ENCODE measurements around the gene TBX6. TPM values are rescaled to one million over a fixed set of nuclear protein-coding genes. Genes with fewer than 3 reads are reported as not detected.

Gene TBX6
- total and polyA plus RNA-seq, 2 donors (not counting 3 experiments of a cell fraction or from before 2014, with no cell fraction given): 0.40 to 0.60 TPM

DNA sequence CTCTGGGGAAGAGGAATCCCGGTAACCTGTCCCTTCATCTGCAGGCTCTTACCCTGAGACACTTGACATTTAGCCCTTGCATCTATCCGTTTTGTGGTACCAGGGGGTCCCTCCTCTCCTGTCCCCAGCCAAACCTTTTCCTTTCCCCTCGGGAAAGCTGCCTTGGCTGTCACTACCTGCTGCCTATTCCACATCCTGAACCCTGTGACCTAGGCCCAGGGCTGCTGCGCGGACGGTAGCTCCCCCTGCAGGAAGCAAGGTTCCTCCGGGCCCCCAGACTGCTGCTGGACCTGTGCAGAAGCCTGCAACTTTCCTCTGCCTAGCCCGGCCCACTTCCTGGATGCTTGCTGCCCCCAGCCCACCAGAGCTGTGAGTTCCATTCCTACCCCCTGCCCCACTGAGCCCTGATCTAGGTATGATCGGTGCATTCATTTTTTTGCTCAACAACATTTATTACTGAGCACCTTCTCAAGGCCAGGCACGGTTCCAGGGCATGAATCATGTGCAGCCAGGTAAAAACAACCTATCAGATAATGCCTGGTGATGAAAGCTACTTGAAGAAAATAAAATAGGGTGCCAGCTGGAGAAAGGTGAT, 36.7 kb downstream of the TBX6 start:
- no peaks in the 10 kb centered on the region for H3K9me3 ChIP-seq (replicated peaks; ENCODE audit: control insufficient read depth, insufficient read depth, low read length)
- FAIRE-seq (peak; percentile 77), DNase-seq (ENCODE audit: low read depth, low spot score) (peak; percentile 32)
- H3K9me1 ChIP-seq (replicated peaks; ENCODE audit: control insufficient read depth, extremely low read depth, insufficient read depth, low read length): no peaks in the 10 kb centered on the region
- dilution Hi-C loops (cut with MboI; ENCODE audit: extremely low pct_ligation_motif_present, low sequenced_read_pairs): no loop called here
- no peaks in the 10 kb centered on the region for H4K20me1 ChIP-seq (replicated peaks; ENCODE audit: control insufficient read depth, extremely low read depth, insufficient read depth, low read length)
- no peak overlapping the region for H3K4me2 ChIP-seq (ENCODE audit: insufficient read depth, low read length)
- BruUV-seq (replicated peaks): no TSS peak
- no peak overlapping the region for H3K27ac ChIP-seq (ENCODE audit: insufficient read depth, low read depth, low read length)
- no peaks in the 10 kb centered on the region for H3K27me3 ChIP-seq (ENCODE audit: control insufficient read depth in 2 of 2, insufficient read depth in 2 of 2, low read length in 2 of 2)
- TF ChIP-seq CTCF (IDR thresholded peaks at IDR 0.05; ENCODE audit: extremely low read depth in 1 of 2, insufficient read depth in 1 of 2, low read depth in 1 of 2, low read length in 2 of 2) (peak; percentile 52 to 79), POLR2A (IDR thresholded peaks at IDR 0.05; ENCODE audit: low read depth, low read length) (no peak)
- H3K36me3 ChIP-seq (ENCODE audit: control insufficient read depth in 2 of 2, extremely low read depth in 1 of 2, insufficient read depth in 2 of 2, low read length in 2 of 2): peaks cover 0 to 5% of the 10 kb centered on the region in 2 experiments
- POLR2A ChIA-PET: interaction anchor here (0.5 to 2.7 kb wide), 3 partner anchors 10 to 16 kb away, joined by 3 to 21 read pairs (median 7); partner anchors contain the start of gene ALDOA
- H3K4me3 ChIP-seq (replicated peaks in 1 of 3; ENCODE audit: insufficient read depth in 1 of 3, low read depth in 1 of 3, low read length in 3 of 3): no peak overlapping the region
- peaks cover 4% of the 10 kb centered on the region for H3K79me2 ChIP-seq (ENCODE audit: control insufficient read depth, insufficient read depth, low read length)
- no peak overlapping the region for H2AFZ ChIP-seq (ENCODE audit: low read depth, low read length)
- peaks cover 35% of the 10 kb centered on the region for H3K4me1 ChIP-seq (ENCODE audit: control insufficient read depth, extremely low read depth, insufficient read depth, low read length)
- intact Hi-C loops (cut with micrococcal nuclease): loop anchor here (1.0 to 2.0 kb wide), 2 partner anchors 10 to 22 kb away; partner anchors contain the start of gene ALDOA
- CTCF ChIA-PET: interaction anchor here (0.6 to 5.8 kb wide), 18 partner anchors 9 to 703 kb away, joined by 3 to 55 read pairs (median 4); partner anchors contain the start of genes ALDOA, KCTD13, PPP4C and QPRT
- H3K9ac ChIP-seq (replicated peaks; ENCODE audit: extremely low read depth, insufficient read depth, low read length): no peak overlapping the region

DNA sequence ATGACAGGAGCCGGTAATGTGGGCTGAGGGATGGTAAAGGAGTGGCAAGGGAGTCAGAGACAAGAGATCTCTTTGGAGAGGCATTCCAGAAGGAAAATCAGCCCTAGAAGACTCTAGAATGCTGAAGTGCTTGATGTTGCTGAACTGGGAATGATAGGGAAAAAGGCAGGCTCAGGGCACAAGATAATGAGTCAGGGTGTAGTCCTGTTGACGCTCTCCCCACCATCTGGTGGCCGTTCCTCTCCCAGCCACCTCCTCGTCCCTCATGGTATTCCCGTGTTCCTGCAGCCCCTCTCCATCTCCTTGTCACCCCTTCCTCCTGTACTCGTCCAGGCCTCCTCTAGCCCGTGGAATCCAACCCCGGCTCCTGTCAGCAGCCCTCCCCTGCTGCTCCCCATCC, 37.3 kb downstream of the TBX6 start:
- no peak overlapping the region for H3K27ac ChIP-seq (ENCODE audit: insufficient read depth, low read depth, low read length)
- ChIA-PET CTCF (interaction anchor here (1.0 to 5.8 kb wide), 15 partner anchors 8 to 595 kb away, joined by 3 to 55 read pairs (median 6); partner anchors contain the start of genes ALDOA, PPP4C, QPRT and TBX6), POLR2A (interaction anchor here (0.9 to 2.7 kb wide), 2 partner anchors 11 kb away, joined by 7 to 21 read pairs; partner anchors contain the start of gene ALDOA)
- BruUV-seq (replicated peaks): no TSS peak
- H3K36me3 ChIP-seq (ENCODE audit: control insufficient read depth in 2 of 2, extremely low read depth in 1 of 2, insufficient read depth in 2 of 2, low read length in 2 of 2): peaks cover 0 to 5% of the 10 kb centered on the region in 2 experiments
- dilution Hi-C loops (cut with MboI; ENCODE audit: extremely low pct_ligation_motif_present, low sequenced_read_pairs) (no loop called here), intact Hi-C loops (cut with micrococcal nuclease) (loop anchor here (2.0 kb wide), 1 partner anchor 22 kb away; no protein-coding TSS in a partner anchor)
- peaks cover 35% of the 10 kb centered on the region for H3K4me1 ChIP-seq (ENCODE audit: control insufficient read depth, extremely low read depth, insufficient read depth, low read length)
- no peaks in the 10 kb centered on the region for H3K27me3 ChIP-seq (ENCODE audit: control insufficient read depth in 2 of 2, insufficient read depth in 2 of 2, low read length in 2 of 2)
- H3K9me1 ChIP-seq (replicated peaks; ENCODE audit: control insufficient read depth, extremely low read depth, insufficient read depth, low read length): no peaks in the 10 kb centered on the region
- H3K9ac ChIP-seq (replicated peaks; ENCODE audit: extremely low read depth, insufficient read depth, low read length): no peak overlapping the region
- no peak for FAIRE-seq
- no peaks in the 10 kb centered on the region for H4K20me1 ChIP-seq (replicated peaks; ENCODE audit: control insufficient read depth, extremely low read depth, insufficient read depth, low read length)
- no peak for DNase-seq (ENCODE audit: low read depth, low spot score)
- H3K4me2 ChIP-seq (ENCODE audit: insufficient read depth, low read length): peak overlapping the region; percentile 61
- H3K79me2 ChIP-seq (ENCODE audit: control insufficient read depth, insufficient read depth, low read length): peaks cover 4% of the 10 kb centered on the region
- no peak overlapping the region for H3K4me3 ChIP-seq (replicated peaks in 1 of 3; ENCODE audit: insufficient read depth in 1 of 3, low read depth in 1 of 3, low read length in 3 of 3)
- H2AFZ ChIP-seq (ENCODE audit: low read depth, low read length): no peak overlapping the region
- no peaks in the 10 kb centered on the region for H3K9me3 ChIP-seq (replicated peaks; ENCODE audit: control insufficient read depth, insufficient read depth, low read length)
- TF ChIP-seq MYC (IDR thresholded peaks at IDR 0.05; ENCODE audit: low read depth, low read length) (no peak), FOS (IDR thresholded peaks at IDR 0.05; ENCODE audit: borderline replicate concordance, insufficient read depth, low read length) (no peak), CTCF (IDR thresholded peaks at IDR 0.05; ENCODE audit: extremely low read depth in 1 of 2, insufficient read depth in 1 of 2, low read depth in 1 of 2, low read length in 2 of 2) (no peak), EZH2 (IDR thresholded peaks at IDR 0.05; ENCODE audit: borderline replicate concordance, low read depth, low read length, severe bottlenecking) (no peak), GATA2 (IDR thresholded peaks at IDR 0.05; ENCODE audit: insufficient read depth, insufficient read length, low read depth, low read length) (no peak), MAX (IDR thresholded peaks at IDR 0.05; ENCODE audit: insufficient read depth, insufficient read length) (no peak), JUN (IDR thresholded peaks at IDR 0.05; ENCODE audit: borderline replicate concordance, insufficient read depth, insufficient read length, low read depth) (no peak), POLR2AphosphoS5 (IDR thresholded peaks at IDR 0.05; ENCODE audit: insufficient read depth, low read depth, low read length) (no peak), POLR2A (IDR thresholded peaks at IDR 0.05; ENCODE audit: low read depth, low read length) (no peak)
